Progenitor cell of endocrine pancreas (in vitro differentiated cells): Measurements from ENCODE around the gene OGFOD2. TPM values are rescaled to one million over a fixed set of nuclear protein-coding genes. Genes with fewer than 3 reads are reported as not detected.

Experiments used
- DNase-seq: peaks from one replicate; pipeline ENCODE4 v3.0.0; 2021; ENCODE audit warnings: low spot score; ENCODE audit not compliant: unreplicated experiment
- H3K27ac Mint-ChIP-seq: 2 replicates; pipeline ENCODE4 v1.8.0; 2021; ENCODE audit warnings: mild to moderate bottlenecking, moderate library complexity, mixed read lengths
- H3K27me3 Mint-ChIP-seq: 2 replicates; pipeline ENCODE4 v1.8.0; 2021; ENCODE audit warnings: mixed read lengths
- H3K36me3 Mint-ChIP-seq: 2 replicates; pipeline ENCODE4 v1.8.0; 2022; ENCODE audit warnings: mixed read lengths; ENCODE audit not compliant: insufficient read depth
- H3K4me1 Mint-ChIP-seq: 2 replicates; pipeline ENCODE4 v1.8.0; 2021; ENCODE audit warnings: low read depth, mixed read lengths
- H3K4me3 Mint-ChIP-seq: 2 replicates; pipeline ENCODE4 v1.8.0; 2021; ENCODE audit warnings: low read depth, mild to moderate bottlenecking, moderate library complexity, mixed read lengths
- H3K9me3 Mint-ChIP-seq: 2 replicates; pipeline ENCODE4 v1.8.0; 2021; ENCODE audit warnings: low read depth, mixed read lengths
- total RNA-seq: library from RNA; stranded (reverse); gene quantifications from 2 replicates; pipeline ENCODE4 v1.2.1, GENCODE V29; 2021
- TF ChIP-seq, protein P1 (sequence below): fragments of 200-600 bp; sonication (generic); IDR thresholded peaks from one replicate; pipeline ENCODE4 v1.5.0; 2021; ENCODE audit warnings: antibody characterized with exemption, mild to moderate bottlenecking; ENCODE audit not compliant: unreplicated experiment

Gene OGFOD2
- total RNA-seq, 1 donor from 2014 or later: 16.1 TPM

DNA sequence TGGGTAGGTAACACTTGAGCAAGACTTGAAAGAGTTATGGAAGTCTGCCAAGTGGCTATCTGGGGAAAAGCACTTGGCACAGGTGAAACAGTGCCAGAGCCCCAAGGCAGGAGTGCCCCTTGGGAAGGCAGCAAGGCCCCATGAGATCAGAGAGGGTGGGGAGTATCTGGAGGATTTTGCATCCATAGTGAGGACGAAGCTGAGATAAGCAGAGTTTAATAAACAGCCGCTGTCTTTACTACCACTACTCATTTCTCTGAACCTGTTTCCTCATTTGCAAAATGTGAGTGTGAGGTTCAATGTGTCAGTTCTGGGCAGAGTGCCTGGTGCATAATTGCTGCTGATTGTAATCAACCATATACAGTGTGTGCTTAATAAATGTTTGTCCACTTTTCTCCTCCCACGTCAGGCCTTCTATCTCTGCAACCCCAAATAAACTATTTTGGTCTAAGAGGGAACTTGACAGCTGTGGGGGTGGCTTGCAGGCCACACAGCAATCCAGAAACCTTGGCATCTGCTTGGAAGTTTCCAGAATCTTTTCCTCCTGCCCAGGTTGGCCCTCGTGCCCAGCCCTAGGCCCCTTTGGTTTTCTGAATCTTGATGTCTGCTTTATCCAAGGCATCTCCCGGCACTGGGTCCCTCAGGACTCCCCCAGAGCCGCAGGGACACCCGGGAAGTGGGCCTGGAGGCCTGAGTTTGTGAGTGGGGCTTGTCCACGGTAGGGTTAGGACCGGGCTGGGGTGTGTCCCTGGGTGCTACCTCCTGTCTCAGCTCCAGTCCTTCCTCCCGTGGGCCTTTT, 13.3 kb upstream of the OGFOD2 start:
- Mint-ChIP-seq H3K9me3 (no peaks in the 10 kb centered on the region), H3K27me3 (peaks cover 5% of the 10 kb centered on the region), H3K4me3 (no peak overlapping the region), H3K36me3 (no peaks in the 10 kb centered on the region), H3K4me1 (peaks cover 1% of the 10 kb centered on the region), H3K27ac (no peak overlapping the region)
- TF ChIP-seq, protein P1, sequence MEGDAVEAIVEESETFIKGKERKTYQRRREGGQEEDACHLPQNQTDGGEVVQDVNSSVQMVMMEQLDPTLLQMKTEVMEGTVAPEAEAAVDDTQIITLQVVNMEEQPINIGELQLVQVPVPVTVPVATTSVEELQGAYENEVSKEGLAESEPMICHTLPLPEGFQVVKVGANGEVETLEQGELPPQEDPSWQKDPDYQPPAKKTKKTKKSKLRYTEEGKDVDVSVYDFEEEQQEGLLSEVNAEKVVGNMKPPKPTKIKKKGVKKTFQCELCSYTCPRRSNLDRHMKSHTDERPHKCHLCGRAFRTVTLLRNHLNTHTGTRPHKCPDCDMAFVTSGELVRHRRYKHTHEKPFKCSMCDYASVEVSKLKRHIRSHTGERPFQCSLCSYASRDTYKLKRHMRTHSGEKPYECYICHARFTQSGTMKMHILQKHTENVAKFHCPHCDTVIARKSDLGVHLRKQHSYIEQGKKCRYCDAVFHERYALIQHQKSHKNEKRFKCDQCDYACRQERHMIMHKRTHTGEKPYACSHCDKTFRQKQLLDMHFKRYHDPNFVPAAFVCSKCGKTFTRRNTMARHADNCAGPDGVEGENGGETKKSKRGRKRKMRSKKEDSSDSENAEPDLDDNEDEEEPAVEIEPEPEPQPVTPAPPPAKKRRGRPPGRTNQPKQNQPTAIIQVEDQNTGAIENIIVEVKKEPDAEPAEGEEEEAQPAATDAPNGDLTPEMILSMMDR: no peak
- no peak for DNase-seq

DNA sequence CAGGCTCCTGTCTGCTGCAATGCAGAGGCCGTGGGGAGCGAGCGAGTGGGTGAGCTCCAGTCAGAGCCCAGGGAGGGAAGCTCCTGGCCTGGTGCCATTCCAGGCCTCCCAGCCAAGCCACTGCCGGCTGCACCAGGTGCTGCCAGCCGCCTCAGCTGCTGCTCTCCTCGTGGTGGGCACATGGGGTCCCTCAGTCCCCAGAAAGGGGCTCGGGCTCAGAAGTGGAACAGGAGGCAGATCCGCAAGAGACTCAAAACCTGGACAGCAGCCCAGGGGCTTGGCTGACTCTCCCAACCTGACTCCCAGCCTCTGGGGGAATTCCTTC, 11.1 kb upstream of the OGFOD2 start:
- no peak for DNase-seq
- Mint-ChIP-seq H3K36me3 (no peaks in the 10 kb centered on the region), H3K4me3 (no peak overlapping the region), H3K9me3 (no peaks in the 10 kb centered on the region), H3K27ac (no peak overlapping the region), H3K27me3 (peaks cover 5% of the 10 kb centered on the region), H3K4me1 (peaks cover 1% of the 10 kb centered on the region)
- TF ChIP-seq, protein P1: no peak

DNA sequence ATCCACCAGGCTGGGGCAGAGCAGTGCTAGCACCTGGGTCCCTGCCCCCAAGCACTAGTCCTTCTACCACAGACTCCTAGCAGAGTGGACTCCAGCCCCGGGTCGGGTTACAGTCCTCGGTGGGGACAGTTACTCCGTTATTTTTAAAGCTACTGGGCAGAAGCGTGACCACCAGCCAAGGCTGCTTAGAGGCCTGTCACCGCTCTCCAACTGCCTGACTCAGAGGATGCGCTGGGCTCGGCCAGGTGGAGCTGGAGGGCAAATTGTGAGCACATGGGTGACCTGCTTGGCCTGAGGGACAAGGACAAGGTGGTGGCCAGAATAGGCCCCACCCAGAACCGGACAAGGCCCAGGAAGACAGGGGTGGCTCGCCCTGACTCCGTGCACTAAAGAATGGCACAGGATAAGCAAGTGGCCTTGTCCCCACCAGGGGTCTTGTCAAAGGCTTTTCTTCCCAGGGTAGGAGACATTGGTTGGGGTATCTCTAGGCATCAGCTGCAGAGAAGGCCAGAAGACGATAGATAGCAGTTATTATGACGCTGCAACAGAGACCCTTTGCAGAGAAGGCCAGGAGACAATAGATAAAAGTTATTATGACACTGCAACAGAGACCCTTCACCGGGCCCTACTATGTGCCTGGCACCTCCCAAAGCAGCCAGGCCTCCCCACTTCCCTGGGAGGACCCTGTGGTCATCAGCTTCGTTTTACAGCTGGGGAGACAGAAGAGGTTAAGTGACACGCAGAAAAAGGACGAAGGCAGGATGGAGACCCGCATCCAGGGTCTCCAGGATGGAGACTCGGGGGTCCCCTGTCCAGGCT, 10.4 kb upstream of the OGFOD2 start:
- no peaks in the 10 kb centered on the region for H3K36me3 Mint-ChIP-seq
- H3K27me3 Mint-ChIP-seq: peaks cover 5% of the 10 kb centered on the region
- peaks cover 1% of the 10 kb centered on the region for H3K4me1 Mint-ChIP-seq
- peak overlapping the region; percentile 19 for H3K4me3 Mint-ChIP-seq
- TF ChIP-seq, protein P1: no peak
- H3K27ac Mint-ChIP-seq: no peak overlapping the region
- no peaks in the 10 kb centered on the region for H3K9me3 Mint-ChIP-seq
- DNase-seq: no peak

DNA sequence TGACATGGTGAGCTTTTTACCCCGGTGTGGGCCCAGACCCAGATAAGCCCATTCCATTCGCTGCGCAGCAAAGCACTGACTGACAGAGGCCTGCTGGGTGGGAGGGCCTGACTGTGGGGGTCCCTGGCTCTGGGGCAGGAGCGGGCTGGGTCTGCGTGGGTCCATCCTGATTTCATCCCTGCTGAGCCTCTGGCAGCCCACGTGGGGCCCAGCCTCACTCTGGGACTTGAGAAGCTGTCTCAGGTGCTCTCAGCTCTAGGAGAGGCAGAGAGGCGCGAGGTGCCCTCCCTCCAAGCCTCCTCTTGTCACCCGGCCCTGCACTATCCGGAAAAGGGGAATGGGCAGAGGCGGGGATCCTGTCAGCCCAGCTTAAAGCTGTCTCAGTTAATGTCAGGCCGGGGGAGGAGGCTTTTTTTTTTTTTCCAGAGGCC, 9.7 kb upstream of the OGFOD2 start:
- H3K36me3 Mint-ChIP-seq: no peaks in the 10 kb centered on the region
- H3K27ac Mint-ChIP-seq: no peak overlapping the region
- peak overlapping the region; percentile 64 for H3K4me3 Mint-ChIP-seq
- H3K9me3 Mint-ChIP-seq: no peaks in the 10 kb centered on the region
- DNase-seq: no peak
- H3K4me1 Mint-ChIP-seq: peaks cover 1% of the 10 kb centered on the region
- TF ChIP-seq, protein P1: no peak
- peaks cover 5% of the 10 kb centered on the region for H3K27me3 Mint-ChIP-seq

DNA sequence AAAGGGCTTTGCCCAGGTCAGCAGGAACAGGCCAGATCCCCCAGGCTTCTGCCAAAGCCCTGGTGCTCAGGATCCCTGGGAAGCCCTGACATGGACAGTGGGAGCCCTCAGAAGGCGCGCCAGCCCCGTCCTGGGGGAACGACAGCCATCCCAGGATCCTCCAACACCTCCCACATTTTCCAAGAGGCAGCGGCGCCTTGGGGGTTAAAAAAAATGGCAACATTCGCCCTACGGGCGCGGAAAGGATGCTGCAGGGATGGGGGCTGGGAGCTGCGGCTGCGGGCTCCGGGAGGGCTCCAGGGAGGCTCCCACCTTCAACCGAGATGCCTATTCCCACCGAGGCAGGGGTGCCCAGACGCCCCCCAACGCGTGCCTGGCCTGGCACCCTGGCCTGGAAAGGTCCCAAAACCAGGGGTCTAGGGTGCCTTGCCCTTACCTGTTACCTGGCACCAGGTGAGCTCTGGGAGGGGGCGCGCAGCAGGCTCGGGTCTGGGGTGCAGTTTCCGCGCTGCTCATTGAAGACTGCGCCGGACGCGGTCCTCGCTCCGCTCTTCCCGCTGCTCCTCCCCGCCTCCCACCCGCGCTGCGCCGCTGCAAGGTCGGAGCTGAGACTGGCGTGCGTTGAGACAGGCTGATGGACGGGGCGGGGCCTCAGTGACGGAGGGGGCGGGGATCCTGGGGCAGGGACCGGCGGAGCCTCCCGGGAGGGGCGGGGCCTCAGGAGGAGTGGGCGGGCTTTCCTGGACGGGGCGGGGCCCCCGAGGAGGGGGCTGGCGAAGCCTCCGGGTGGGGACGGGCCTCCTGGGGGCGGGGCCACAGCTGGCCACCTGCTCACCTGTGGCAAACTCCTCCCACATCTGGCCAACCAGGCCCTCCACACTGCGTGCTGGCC, 8.9 kb upstream of the OGFOD2 start, which contains the start of gene ABCB9:
TSS of gene ABCB9 (minus strand) at position 613 of the 892 bp plus-strand sequence. CDS start 6,228 bp downstream, outside the sequence.
- peak; percentile 96 for DNase-seq
- Mint-ChIP-seq H3K9me3 (no peaks in the 10 kb centered on the region), H3K4me1 (peaks cover 1% of the 10 kb centered on the region), H3K4me3 (peak within 1 kb of the TSS; percentile 64), H3K27me3 (peaks cover 5% of the 10 kb centered on the region), H3K27ac (no peak within 1 kb of the TSS), H3K36me3 (no peaks in the 10 kb centered on the region)
- TF ChIP-seq, protein P1: no peak
